Measurements from ENCODE around the gene SPAG16.

DNA sequence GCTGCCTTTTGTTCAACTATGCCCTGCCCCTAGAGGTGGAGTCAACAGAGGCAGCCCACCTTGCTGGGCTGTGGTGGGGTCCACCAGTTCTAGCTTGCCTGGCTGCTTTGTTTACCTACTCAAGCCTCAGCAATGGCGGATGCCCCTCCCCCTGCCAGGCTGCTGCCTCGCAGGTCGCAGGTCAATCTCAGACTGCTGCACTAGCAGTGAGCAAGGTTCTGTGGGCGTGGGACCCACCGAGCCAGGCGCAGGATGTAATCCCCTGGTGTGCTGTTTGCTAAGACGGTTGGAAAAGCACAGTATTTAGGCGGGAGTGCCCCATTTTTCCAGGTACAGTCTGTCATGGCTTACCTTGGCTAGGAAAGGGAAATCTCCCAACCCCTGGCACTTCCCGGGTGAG lies 993.6 kb downstream of the SPAG16 start:
- no peak for TF ChIP-seq POLR2A (IDR thresholded peaks at IDR 0.05)
- TF ChIP-seq, protein P1, sequence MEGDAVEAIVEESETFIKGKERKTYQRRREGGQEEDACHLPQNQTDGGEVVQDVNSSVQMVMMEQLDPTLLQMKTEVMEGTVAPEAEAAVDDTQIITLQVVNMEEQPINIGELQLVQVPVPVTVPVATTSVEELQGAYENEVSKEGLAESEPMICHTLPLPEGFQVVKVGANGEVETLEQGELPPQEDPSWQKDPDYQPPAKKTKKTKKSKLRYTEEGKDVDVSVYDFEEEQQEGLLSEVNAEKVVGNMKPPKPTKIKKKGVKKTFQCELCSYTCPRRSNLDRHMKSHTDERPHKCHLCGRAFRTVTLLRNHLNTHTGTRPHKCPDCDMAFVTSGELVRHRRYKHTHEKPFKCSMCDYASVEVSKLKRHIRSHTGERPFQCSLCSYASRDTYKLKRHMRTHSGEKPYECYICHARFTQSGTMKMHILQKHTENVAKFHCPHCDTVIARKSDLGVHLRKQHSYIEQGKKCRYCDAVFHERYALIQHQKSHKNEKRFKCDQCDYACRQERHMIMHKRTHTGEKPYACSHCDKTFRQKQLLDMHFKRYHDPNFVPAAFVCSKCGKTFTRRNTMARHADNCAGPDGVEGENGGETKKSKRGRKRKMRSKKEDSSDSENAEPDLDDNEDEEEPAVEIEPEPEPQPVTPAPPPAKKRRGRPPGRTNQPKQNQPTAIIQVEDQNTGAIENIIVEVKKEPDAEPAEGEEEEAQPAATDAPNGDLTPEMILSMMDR (IDR thresholded peaks at IDR 0.05), result no peak
- TF ChIP-seq EP300 (IDR thresholded peaks at IDR 0.05), result no peak

Measured in tibial nerve (tissue), 4 donors.